Breast epithelium (tissue), 4 donors: ENCODE results near the gene FMN1. TPM values are rescaled to one million over a fixed set of nuclear protein-coding genes. Genes with fewer than 3 reads are reported as not detected.

Source experiments
- DNase-seq, 2 donors: peaks; one replicate each; pipeline ENCODE4 v3.0.0-alpha.2; 2019; ENCODE audit warnings: low spot score in 2 of 2
- H3K27ac ChIP-seq, 2 donors: fragments of 200-600 bp; sonication (generic) in 1 of 2; one replicate each; pipeline ENCODE4 v1.5.1; 2016 to 2019; ENCODE audit warnings: mild to moderate bottlenecking in 1 of 2
- H3K27me3 ChIP-seq, 2 donors: fragments of 200-600 bp; sonication (generic) in 1 of 2; one replicate each; pipeline versions ENCODE4 v1.5.1 to v1.6.0; 2017 to 2019; ENCODE audit warnings: control low read depth in 1 of 2, mild to moderate bottlenecking in 1 of 2
- H3K36me3 ChIP-seq: fragments of 200-600 bp; one replicate; pipeline ENCODE4 v1.5.1; 2019
- H3K4me1 ChIP-seq, 2 donors: fragments of 200-600 bp; sonication (generic); one replicate each; pipeline ENCODE4 v1.5.1; 2016 to 2019; ENCODE audit warnings: control low read depth in 1 of 2
- H3K4me3 ChIP-seq, 3 donors: fragments of 200-600 bp; sonication (generic); 1 replicate in 2 of 3; 2 replicates in 1 of 3; pipeline ENCODE4 v1.5.1; 2016 to 2019; ENCODE audit warnings: mild to moderate bottlenecking in 3 of 3, moderate library complexity in 2 of 3
- H3K9me3 ChIP-seq, 2 donors: fragments of 200-600 bp; sonication (generic) in 1 of 2; one replicate each; pipeline ENCODE4 v1.5.1; 2016 to 2019; ENCODE audit warnings: control low read depth in 1 of 2
- CTCF ChIP-seq, 3 donors: fragments of 450-650 bp; IDR thresholded peaks; one replicate each; pipeline ENCODE4 v1.5.1; 2016 to 2017; ENCODE audit warnings: antibody characterized with exemption in 3 of 3, mild to moderate bottlenecking in 3 of 3, moderate library complexity in 3 of 3
- POLR2A ChIP-seq: fragments of 450-650 bp; IDR thresholded peaks from one replicate; pipeline ENCODE4 v1.6.1; 2016; ENCODE audit warnings: antibody characterized with exemption, mild to moderate bottlenecking, moderate library complexity
- POLR2AphosphoS5 ChIP-seq, 3 donors: sonication (generic); formaldehyde crosslinking; IDR thresholded peaks; one replicate each; pipeline ENCODE4 v1.6.1; 2017; ENCODE audit warnings: antibody characterized with exemption in 3 of 3
- intact Hi-C: fragments of 100-400 bp; cut with DNase I; formaldehyde crosslinking; loops from one replicate; pipeline ENCODE4 v1.15.1; 2023; ENCODE audit warnings: low total_unique reads
- total RNA-seq, 3 donors: library from RNA; depleted of rRNA; stranded (reverse); fragments of >200 nt; gene quantifications; one replicate each; pipeline ENCODE4 v1.1.0, GENCODE V29; 2016

Gene FMN1
- total RNA-seq, 3 donors from 2014 or later, result 33.1 to 56.8 (median 50.7) TPM

GRCh38 chr15:33158366-33158765 is 36.1 kb downstream of the FMN1 start:
- TF ChIP-seq CTCF (IDR thresholded peaks at IDR 0.05) (no peak), POLR2AphosphoS5 (IDR thresholded peaks at IDR 0.05) (no peak), POLR2A (no peak)
- H3K36me3 ChIP-seq, result no peaks in the 10 kb centered on the region

GRCh38 chr15:33157371-33158037 is 37.0 kb downstream of the FMN1 start:
- no peaks in the 10 kb centered on the region for H3K36me3 ChIP-seq
- H3K4me3 ChIP-seq, result no peak overlapping the region
- no peak overlapping the region for H3K27ac ChIP-seq
- no peak for DNase-seq
- no peaks in the 10 kb centered on the region for H3K4me1 ChIP-seq
- TF ChIP-seq CTCF (IDR thresholded peaks at IDR 0.05) (no peak), POLR2A (no peak), POLR2AphosphoS5 (IDR thresholded peaks at IDR 0.05) (no peak)
- no peaks in the 10 kb centered on the region for H3K27me3 ChIP-seq
- intact Hi-C loops, result loop anchor here (5.0 kb wide), 1 partner anchor 320 kb away; no protein-coding TSS in a partner anchor
- no peaks in the 10 kb centered on the region for H3K9me3 ChIP-seq

More at GRCh38 chr15:33158366-33158765, 36.1 kb downstream of the FMN1 start:
- DNase-seq, result no peak
- Histone ChIP-seq H3K9me3 (no peaks in the 10 kb centered on the region), H3K4me3 (no peak overlapping the region), H3K4me1 (no peaks in the 10 kb centered on the region), H3K27ac (no peak overlapping the region), H3K27me3 (no peaks in the 10 kb centered on the region)
- intact Hi-C loops, result loop anchor here (5.0 kb wide), 1 partner anchor 321 kb away; no protein-coding TSS in a partner anchor

GRCh38 chr15:33155691-33156420 is 38.7 kb downstream of the FMN1 start:
- no peak for DNase-seq
- H3K9me3 ChIP-seq, result no peaks in the 10 kb centered on the region
- intact Hi-C loops, result loop anchor here (5.0 kb wide), 1 partner anchor 319 kb away; no protein-coding TSS in a partner anchor
- TF ChIP-seq POLR2AphosphoS5 (IDR thresholded peaks at IDR 0.05), result no peak
- TF ChIP-seq POLR2A, result no peak
- TF ChIP-seq CTCF (IDR thresholded peaks at IDR 0.05), result no peak
- H3K4me1 ChIP-seq, result no peaks in the 10 kb centered on the region
- H3K27me3 ChIP-seq, result no peaks in the 10 kb centered on the region
- H3K36me3 ChIP-seq, result no peaks in the 10 kb centered on the region
- H3K27ac ChIP-seq, result no peak overlapping the region
- H3K4me3 ChIP-seq, result no peak overlapping the region

GRCh38 chr15:33154351-33155166 is 40.0 kb downstream of the FMN1 start:
- H3K4me1 ChIP-seq, result no peaks in the 10 kb centered on the region
- H3K27ac ChIP-seq, result no peak overlapping the region
- H3K27me3 ChIP-seq, result no peaks in the 10 kb centered on the region
- peak in 1 of 2 donors; percentile 32 for DNase-seq
- H3K4me3 ChIP-seq, result peak overlapping the region in 2 of 3 donors; percentile 25 to 33
- H3K9me3 ChIP-seq, result no peaks in the 10 kb centered on the region
- intact Hi-C loops, result loop anchor here (5.0 kb wide), 1 partner anchor 317 kb away; no protein-coding TSS in a partner anchor
- no peaks in the 10 kb centered on the region for H3K36me3 ChIP-seq
- TF ChIP-seq POLR2AphosphoS5 (IDR thresholded peaks at IDR 0.05) (peak in 1 of 3 donors; percentile 28), CTCF (IDR thresholded peaks at IDR 0.05) (no peak)
